MM.1S (cell line): ENCODE data around the gene SLFN13.
A peak's percentile ranks its signal among the peaks of the same experiment; 100 is the strongest.

Source experiments
- DNase-seq: peaks from one replicate; pipeline ENCODE4 v3.0.0-alpha.2; 2015
- H2AFZ ChIP-seq: fragments of 300-600 bp; sonication (generic); 2 replicates; pipeline ENCODE4 v1.6.0; 2016; ENCODE audit warnings: antibody characterized with exemption, low read length
- H3F3A ChIP-seq: fragments of 300-600 bp; sonication (generic); 2 replicates; pipeline ENCODE4 v1.6.1; 2016; ENCODE audit warnings: mild to moderate bottlenecking, antibody characterized with exemption, low read length, moderate library complexity, mixed read lengths; ENCODE audit not compliant: insufficient read depth
- H3K27ac ChIP-seq: fragments of 300-600 bp; sonication (generic); 2 replicates; pipeline ENCODE4 v1.5.1; 2016; ENCODE audit warnings: mild to moderate bottlenecking, low read length
- H3K27me3 ChIP-seq: fragments of 300-600 bp; sonication (generic); replicated peaks from 2 replicates; pipeline ENCODE4 v1.6.0; 2016; ENCODE audit warnings: low read length; ENCODE audit not compliant: insufficient read depth
- H3K36me3 ChIP-seq: fragments of 300-600 bp; sonication (generic); replicated peaks from 2 replicates; pipeline ENCODE4 v1.6.1; 2016; ENCODE audit warnings: mild to moderate bottlenecking, low read length, mixed read lengths; ENCODE audit not compliant: insufficient read depth
- H3K4me1 ChIP-seq: fragments of 300-600 bp; sonication (generic); 2 replicates; pipeline ENCODE4 v1.6.1; 2016; ENCODE audit warnings: low read length, mixed read lengths
- H3K4me2 ChIP-seq: fragments of 300-600 bp; sonication (generic); 2 replicates; pipeline ENCODE4 v1.6.0; 2016; ENCODE audit warnings: low read depth, low read length
- H3K4me3 ChIP-seq: fragments of 300-600 bp; sonication (generic); 2 replicates; pipeline ENCODE4 v1.5.1; 2016; ENCODE audit warnings: low read length, mixed read lengths
- H3K79me2 ChIP-seq: fragments of 300-600 bp; sonication (generic); 2 replicates; pipeline ENCODE4 v1.6.1; 2016; ENCODE audit warnings: mixed run types, low read length, mixed read lengths
- H3K9ac ChIP-seq: fragments of 300-600 bp; sonication (generic); 2 replicates; pipeline ENCODE4 v1.6.1; 2016; ENCODE audit warnings: low read length, mixed read lengths
- H3K9me2 ChIP-seq: fragments of 300-600 bp; sonication (generic); replicated peaks from 2 replicates; pipeline ENCODE4 v1.6.1; 2016; ENCODE audit warnings: mild to moderate bottlenecking, low read length, mixed read lengths; ENCODE audit not compliant: insufficient read depth
- H3K9me3 ChIP-seq: fragments of 300-600 bp; sonication (generic); replicated peaks from 2 replicates; pipeline ENCODE4 v1.6.1; 2016; ENCODE audit warnings: mild to moderate bottlenecking, low read length, mixed read lengths; ENCODE audit not compliant: insufficient read depth
- H4K20me1 ChIP-seq: fragments of 300-600 bp; sonication (generic); 2 replicates; pipeline ENCODE4 v1.6.1; 2016; ENCODE audit warnings: mild to moderate bottlenecking, low read length, moderate library complexity, mixed read lengths; ENCODE audit not compliant: insufficient read depth
- CTCF ChIP-seq: fragments of 300-600 bp; sonication (generic); IDR thresholded peaks from 2 replicates; pipeline ENCODE4 v1.5.1; 2016; ENCODE audit warnings: antibody characterized with exemption, low read length, mixed read lengths
- EZH2 ChIP-seq: fragments of 300-600 bp; sonication (generic); optimal IDR thresholded peaks from 2 replicates; pipeline ENCODE3; 2017; ENCODE audit warnings: low read depth, mild to moderate bottlenecking, antibody characterized with exemption, low read length, mixed read lengths
- EZH2phosphoT487 ChIP-seq: fragments of 300-600 bp; sonication (generic); IDR thresholded peaks from 2 replicates; pipeline ENCODE4 v1.6.1; 2018; ENCODE audit warnings: antibody characterized with exemption, low read length

Gene SLFN13

GRCh38 chr17:35448899-35449227, 297 bp upstream of the SLFN13 start:
- H4K20me1 ChIP-seq, result no peaks in the 10 kb centered on the region
- 0 out of 2 replicates have a peak, but pooled peaks cover 3% of the 10 kb centered on the region for H3K4me1 ChIP-seq
- H3K9ac ChIP-seq, result peak overlapping the region; percentile 97; the same call in 1 of the 2 replicates
- H3K4me3 ChIP-seq, result peak overlapping the region; percentile 93
- no peaks in the 10 kb centered on the region for H3K27me3 ChIP-seq
- TF ChIP-seq EZH2phosphoT487 (no peak), CTCF (no peak), EZH2 (no peak)
- peak overlapping the region; percentile 96 for H2AFZ ChIP-seq
- no peaks in the 10 kb centered on the region for H3K9me2 ChIP-seq
- H3K79me2 ChIP-seq, result peaks cover 28% of the 10 kb centered on the region
- H3K27ac ChIP-seq, result peak overlapping the region; percentile 96; the same call in 1 of the 2 replicates
- no peaks in the 10 kb centered on the region for H3K36me3 ChIP-seq
- H3F3A ChIP-seq, result peaks cover 9% of the 10 kb centered on the region
- peak overlapping the region; percentile 93; the same call in 1 of the 2 replicates for H3K4me2 ChIP-seq
- DNase-seq, result no peak
- H3K9me3 ChIP-seq, result no peaks in the 10 kb centered on the region

GRCh38 chr17:35447499-35447898, 1.1 kb downstream of the SLFN13 start:
- peaks cover 32% of the 10 kb centered on the region for H3K79me2 ChIP-seq
- peaks cover 9% of the 10 kb centered on the region for H3F3A ChIP-seq
- H3K9me3 ChIP-seq, result no peaks in the 10 kb centered on the region
- H3K9me2 ChIP-seq, result no peaks in the 10 kb centered on the region
- DNase-seq, result no peak
- H3K36me3 ChIP-seq, result no peaks in the 10 kb centered on the region
- peak overlapping the region; percentile 93 for H3K4me3 ChIP-seq
- H3K9ac ChIP-seq, result peak overlapping the region; percentile 97
- peak overlapping the region; percentile 90 for H3K4me2 ChIP-seq
- H3K4me1 ChIP-seq, result 0 out of 2 replicates have a peak, but pooled peaks cover 3% of the 10 kb centered on the region
- H4K20me1 ChIP-seq, result no peaks in the 10 kb centered on the region
- no peaks in the 10 kb centered on the region for H3K27me3 ChIP-seq
- no peak for TF ChIP-seq CTCF
- TF ChIP-seq EZH2, result no peak
- no peak for TF ChIP-seq EZH2phosphoT487
- H3K27ac ChIP-seq, result peak overlapping the region; percentile 13; the same call in 1 of the 2 replicates
- 0 out of 2 replicates have a peak overlapping the region, but pooled peaks have one; percentile 25 for H2AFZ ChIP-seq

- no peaks in the 10 kb centered on the region; the same call in 1 of the 2 replicates for H3K36me3 ChIP-seq
- no peak for DNase-seq
- no peak overlapping the region for H3K4me2 ChIP-seq
- peaks cover 28% of the 10 kb centered on the region for H3K79me2 ChIP-seq
- TF ChIP-seq EZH2phosphoT487 (no peak), EZH2 (no peak), CTCF (no peak)
- no peak overlapping the region for H3K9ac ChIP-seq
- H4K20me1 ChIP-seq, result no peaks in the 10 kb centered on the region
- no peaks in the 10 kb centered on the region for H3K9me3 ChIP-seq
- no peaks in the 10 kb centered on the region for H3K9me2 ChIP-seq
- peaks cover under 1% of the 10 kb centered on the region; the same call in 1 of the 2 replicates for H3F3A ChIP-seq
- H3K27ac ChIP-seq, result no peak overlapping the region
- no peak overlapping the region for H2AFZ ChIP-seq
- no peaks in the 10 kb centered on the region for H3K27me3 ChIP-seq
- H3K4me1 ChIP-seq, result peaks cover 5% of the 10 kb centered on the region
- H3K4me3 ChIP-seq, result no peak overlapping the region
These were observed 10.1 kb downstream of the SLFN13 start for GRCh38 chr17:35438433-35438832.
